HepG2 (cell line): ENCODE measurements around the gene ARSB. TPM values are rescaled to one million over a fixed set of nuclear protein-coding genes. Genes with fewer than 3 reads are reported as not detected.

Source experiments
- CBFB ChIP-seq: sonication (generic); formaldehyde crosslinking; IDR thresholded peaks from 2 replicates; pipeline ENCODE4 v1.4.0; 2020; ENCODE audit warnings: missing genetic modification reagents
- FOXA3 ChIP-seq: IDR thresholded peaks from 2 replicates; pipeline ENCODE4 v1.6.1; 2016; ENCODE audit warnings: missing genetic modification reagents, missing compliant biosample characterization
- GATAD2A ChIP-seq: IDR thresholded peaks from 2 replicates; pipeline ENCODE4 v1.6.1; 2016
- HHEX ChIP-seq: IDR thresholded peaks from 2 replicates; pipeline ENCODE4 v1.6.1; 2016; ENCODE audit warnings: control low read depth
- MED1 ChIP-seq: sonication (generic); formaldehyde crosslinking; IDR thresholded peaks from 2 replicates; pipeline ENCODE4 v1.4.0; 2020; ENCODE audit warnings: missing genetic modification reagents
- MYC ChIP-seq: sonication (generic); formaldehyde crosslinking; IDR thresholded peaks from 2 replicates; pipeline ENCODE4 v1.9.0; 2021; ENCODE audit warnings: missing genetic modification reagents, borderline replicate concordance
- NR2F2 ChIP-seq: IDR thresholded peaks from 2 replicates; pipeline ENCODE4 v1.6.1; 2012; ENCODE audit warnings: low read depth, inconsistent platforms, borderline replicate concordance
- RCOR2 ChIP-seq: IDR thresholded peaks from 2 replicates; pipeline ENCODE4 v1.6.1; 2016; ENCODE audit warnings: missing biosample characterization, missing genetic modification reagents
- RXRB ChIP-seq: IDR thresholded peaks from 2 replicates; pipeline ENCODE4 v1.6.1; 2016; ENCODE audit warnings: borderline replicate concordance, missing genetic modification reagents, missing compliant biosample characterization
- SKI ChIP-seq: fragments of 450-650 bp; IDR thresholded peaks from one replicate; pipeline ENCODE4 v1.6.1; 2018; ENCODE audit warnings: mild to moderate bottlenecking; ENCODE audit not compliant: partially characterized antibody
- TCF7 ChIP-seq: sonication (generic); IDR thresholded peaks from 2 replicates; pipeline ENCODE4 v1.6.1; 2016; ENCODE audit warnings: antibody characterized with exemption, low read depth
- U2AF1 ChIP-seq: fragments of 200-400 bp; formaldehyde crosslinking; optimal IDR thresholded peaks from 2 replicates; pipeline ENCODE3; 2017; ENCODE audit warnings: mild to moderate bottlenecking, low read depth, low read length
- ZFX ChIP-seq: sonication (generic); formaldehyde crosslinking; IDR thresholded peaks from 2 replicates; pipeline ENCODE4 v1.4.0; 2020; ENCODE audit warnings: mild to moderate bottlenecking, low read depth, missing genetic modification reagents, moderate library complexity
- ZMYM4 ChIP-seq: sonication (generic); formaldehyde crosslinking; IDR thresholded peaks from 2 replicates; pipeline ENCODE4 v1.8.1; 2023; ENCODE audit warnings: mild to moderate bottlenecking, missing genetic modification reagents
- ZNF143 ChIP-seq: sonication (generic); formaldehyde crosslinking; IDR thresholded peaks from 2 replicates; pipeline ENCODE4 v1.4.0; 2020; ENCODE audit warnings: missing genetic modification reagents
- ZNF460 ChIP-seq: sonication (generic); formaldehyde crosslinking; IDR thresholded peaks from 2 replicates; pipeline ENCODE4 v1.5.1; 2020; ENCODE audit warnings: missing genetic modification reagents, mild to moderate bottlenecking, borderline replicate concordance
- ZNF644 ChIP-seq: IDR thresholded peaks from 2 replicates; pipeline ENCODE4 v1.6.1; 2016; ENCODE audit warnings: low read depth
- polyA plus RNA-seq, 8 experiments: library from polyadenylated mRNA; depleted of rRNA in 3 of 8; stranded (reverse) in 7 of 8; unstranded in 1 of 8; fragments of >200 nt; fragmentation: Illumina TruSeq in 4 of 8; extraction: Trizol in 4 of 8; gene quantifications; 2 replicates each; pipeline versions ENCODE4 v1.2.1 to v1.2.3, GENCODE V29; 2011 to 2016; ENCODE audit warnings: low read depth in 4 of 8, missing spikeins in 1 of 8, mixed read lengths in 1 of 8; ENCODE audit not compliant: insufficient read depth in 1 of 8
- total RNA-seq, 5 experiments: library from RNA; depleted of rRNA; stranded (reverse); fragments of >200 nt; fragmentation: Illumina TruSeq; extraction: Trizol; gene quantifications; 2 replicates each; pipeline ENCODE4 v1.2.3, GENCODE V29; 2016; ENCODE audit warnings: low read depth in 1 of 5
- TF ChIP-seq, protein P1 (sequence below): IDR thresholded peaks from 2 replicates; pipeline ENCODE4 v1.6.1; 2016; ENCODE audit warnings: missing compliant biosample characterization, missing genetic modification reagents, borderline replicate concordance
- TF ChIP-seq, protein P2 (sequence below): sonication (generic); formaldehyde crosslinking; IDR thresholded peaks from 2 replicates; pipeline ENCODE4 v1.4.0; 2020; ENCODE audit warnings: missing genetic modification reagents
- TF ChIP-seq, protein P3 (sequence below): sonication (generic); IDR thresholded peaks from 2 replicates; pipeline ENCODE4 v1.6.1; 2016; ENCODE audit warnings: low read depth, borderline replicate concordance
- TF ChIP-seq, protein P4 (sequence below): sonication (generic); formaldehyde crosslinking; IDR thresholded peaks from 2 replicates; pipeline ENCODE4 v1.4.0; 2020; ENCODE audit warnings: missing genetic modification reagents, mild to moderate bottlenecking, borderline replicate concordance
- TF ChIP-seq, protein P5 (sequence below): sonication (generic); formaldehyde crosslinking; IDR thresholded peaks from 2 replicates; pipeline ENCODE4 v1.4.0; 2020; ENCODE audit warnings: mild to moderate bottlenecking, missing genetic modification reagents, borderline replicate concordance

ARSB gene
- total and polyA plus RNA-seq, 2 of the 13 experiments (the other 11 are each of a cell fraction or from before 2014, with no cell fraction given): 52.6 to 66.4 TPM

DNA sequence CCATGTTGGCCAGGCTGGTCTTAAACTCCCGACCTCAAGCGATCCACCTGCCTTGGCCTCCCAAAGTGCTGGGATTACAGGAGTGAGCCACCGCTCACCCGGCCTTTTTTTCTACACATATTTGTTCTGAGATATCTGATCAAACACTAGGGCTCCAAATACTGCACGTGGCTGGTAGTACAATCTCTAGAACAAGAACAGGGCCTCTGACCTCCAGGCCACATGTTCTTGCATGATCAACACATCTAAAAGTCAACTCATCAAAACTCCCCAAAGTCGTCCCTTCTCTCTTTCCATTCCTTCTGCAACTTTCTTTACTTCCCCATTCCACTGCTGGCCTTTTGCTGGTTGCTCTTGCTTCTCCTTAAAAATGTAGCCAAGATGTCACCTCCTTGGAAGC lies 223.3 kb downstream of the ARSB start (continued):
- TF ChIP-seq, protein P1, sequence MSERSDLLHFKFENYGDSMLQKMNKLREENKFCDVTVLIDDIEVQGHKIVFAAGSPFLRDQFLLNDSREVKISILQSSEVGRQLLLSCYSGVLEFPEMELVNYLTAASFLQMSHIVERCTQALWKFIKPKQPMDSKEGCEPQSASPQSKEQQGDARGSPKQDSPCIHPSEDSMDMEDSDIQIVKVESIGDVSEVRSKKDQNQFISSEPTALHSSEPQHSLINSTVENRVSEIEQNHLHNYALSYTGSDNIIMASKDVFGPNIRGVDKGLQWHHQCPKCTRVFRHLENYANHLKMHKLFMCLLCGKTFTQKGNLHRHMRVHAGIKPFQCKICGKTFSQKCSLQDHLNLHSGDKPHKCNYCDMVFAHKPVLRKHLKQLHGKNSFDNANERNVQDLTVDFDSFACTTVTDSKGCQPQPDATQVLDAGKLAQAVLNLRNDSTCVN (CRISPR knock-in tag): peak; percentile 90
- TF ChIP-seq CBFB (CRISPR knock-in tag) (peak; percentile 63; the same call in 1 of the 2 replicates), ZNF644 (CRISPR knock-in tag) (peak; percentile 52; the same call in 1 of the 2 replicates), HHEX (CRISPR knock-in tag) (peak; percentile 96), NR2F2 (peak; percentile 97), FOXA3 (CRISPR knock-in tag) (peak; percentile 59; the same call in 1 of the 2 replicates), TCF7 (peak; percentile 55; the same call in 1 of the 2 replicates), GATAD2A (CRISPR knock-in tag) (peak; percentile 35; the same call in 1 of the 2 replicates), ZNF143 (no peak), RXRB (CRISPR knock-in tag) (0 out of 2 replicates have a peak, but pooled peaks have one; percentile 21), SKI (no peak), U2AF1 (no peak), ZNF460 (CRISPR knock-in tag) (peak; percentile 34; the same call in 1 of the 2 replicates), MYC (CRISPR knock-in tag) (peak; percentile 33; the same call in 1 of the 2 replicates), ZFX (CRISPR knock-in tag) (0 out of 2 replicates have a peak, but pooled peaks have one; percentile 24), ZMYM4 (CRISPR knock-in tag) (peak; percentile 33; the same call in 1 of the 2 replicates), MED1 (0 out of 2 replicates have a peak, but pooled peaks have one; percentile 15), RCOR2 (CRISPR knock-in tag) (0 out of 2 replicates have a peak, but pooled peaks have one; percentile 35)
- TF ChIP-seq, protein P2, sequence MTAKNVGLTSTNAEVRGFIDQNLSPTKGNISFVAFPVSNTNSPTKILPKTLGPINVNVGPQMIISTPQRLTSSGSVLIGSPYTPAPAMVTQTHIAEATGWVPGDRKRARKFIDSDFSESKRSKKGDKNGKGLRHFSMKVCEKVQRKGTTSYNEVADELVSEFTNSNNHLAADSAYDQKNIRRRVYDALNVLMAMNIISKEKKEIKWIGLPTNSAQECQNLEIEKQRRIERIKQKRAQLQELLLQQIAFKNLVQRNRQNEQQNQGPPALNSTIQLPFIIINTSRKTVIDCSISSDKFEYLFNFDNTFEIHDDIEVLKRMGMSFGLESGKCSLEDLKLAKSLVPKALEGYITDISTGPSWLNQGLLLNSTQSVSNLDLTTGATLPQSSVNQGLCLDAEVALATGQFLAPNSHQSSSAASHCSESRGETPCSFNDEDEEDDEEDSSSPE (CRISPR knock-in tag): peak; percentile 14; the same call in 1 of the 2 replicates
- TF ChIP-seq, protein P3, sequence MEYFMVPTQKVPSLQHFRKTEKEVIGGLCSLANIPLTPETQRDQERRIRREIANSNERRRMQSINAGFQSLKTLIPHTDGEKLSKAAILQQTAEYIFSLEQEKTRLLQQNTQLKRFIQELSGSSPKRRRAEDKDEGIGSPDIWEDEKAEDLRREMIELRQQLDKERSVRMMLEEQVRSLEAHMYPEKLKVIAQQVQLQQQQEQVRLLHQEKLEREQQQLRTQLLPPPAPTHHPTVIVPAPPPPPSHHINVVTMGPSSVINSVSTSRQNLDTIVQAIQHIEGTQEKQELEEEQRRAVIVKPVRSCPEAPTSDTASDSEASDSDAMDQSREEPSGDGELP: peak; percentile 25; the same call in 1 of the 2 replicates
- TF ChIP-seq, protein P4, sequence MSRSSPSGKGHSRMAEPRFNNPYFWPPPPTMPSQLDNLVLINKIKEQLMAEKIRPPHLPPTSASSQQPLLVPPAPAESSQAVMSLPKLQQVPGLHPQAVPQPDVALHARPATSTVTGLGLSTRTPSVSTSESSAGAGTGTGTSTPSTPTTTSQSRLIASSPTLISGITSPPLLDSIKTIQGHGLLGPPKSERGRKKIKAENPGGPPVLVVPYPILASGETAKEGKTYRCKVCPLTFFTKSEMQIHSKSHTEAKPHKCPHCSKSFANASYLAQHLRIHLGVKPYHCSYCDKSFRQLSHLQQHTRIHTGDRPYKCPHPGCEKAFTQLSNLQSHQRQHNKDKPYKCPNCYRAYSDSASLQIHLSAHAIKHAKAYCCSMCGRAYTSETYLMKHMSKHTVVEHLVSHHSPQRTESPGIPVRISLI (CRISPR knock-in tag): peak; percentile 81
- TF ChIP-seq, protein P5, sequence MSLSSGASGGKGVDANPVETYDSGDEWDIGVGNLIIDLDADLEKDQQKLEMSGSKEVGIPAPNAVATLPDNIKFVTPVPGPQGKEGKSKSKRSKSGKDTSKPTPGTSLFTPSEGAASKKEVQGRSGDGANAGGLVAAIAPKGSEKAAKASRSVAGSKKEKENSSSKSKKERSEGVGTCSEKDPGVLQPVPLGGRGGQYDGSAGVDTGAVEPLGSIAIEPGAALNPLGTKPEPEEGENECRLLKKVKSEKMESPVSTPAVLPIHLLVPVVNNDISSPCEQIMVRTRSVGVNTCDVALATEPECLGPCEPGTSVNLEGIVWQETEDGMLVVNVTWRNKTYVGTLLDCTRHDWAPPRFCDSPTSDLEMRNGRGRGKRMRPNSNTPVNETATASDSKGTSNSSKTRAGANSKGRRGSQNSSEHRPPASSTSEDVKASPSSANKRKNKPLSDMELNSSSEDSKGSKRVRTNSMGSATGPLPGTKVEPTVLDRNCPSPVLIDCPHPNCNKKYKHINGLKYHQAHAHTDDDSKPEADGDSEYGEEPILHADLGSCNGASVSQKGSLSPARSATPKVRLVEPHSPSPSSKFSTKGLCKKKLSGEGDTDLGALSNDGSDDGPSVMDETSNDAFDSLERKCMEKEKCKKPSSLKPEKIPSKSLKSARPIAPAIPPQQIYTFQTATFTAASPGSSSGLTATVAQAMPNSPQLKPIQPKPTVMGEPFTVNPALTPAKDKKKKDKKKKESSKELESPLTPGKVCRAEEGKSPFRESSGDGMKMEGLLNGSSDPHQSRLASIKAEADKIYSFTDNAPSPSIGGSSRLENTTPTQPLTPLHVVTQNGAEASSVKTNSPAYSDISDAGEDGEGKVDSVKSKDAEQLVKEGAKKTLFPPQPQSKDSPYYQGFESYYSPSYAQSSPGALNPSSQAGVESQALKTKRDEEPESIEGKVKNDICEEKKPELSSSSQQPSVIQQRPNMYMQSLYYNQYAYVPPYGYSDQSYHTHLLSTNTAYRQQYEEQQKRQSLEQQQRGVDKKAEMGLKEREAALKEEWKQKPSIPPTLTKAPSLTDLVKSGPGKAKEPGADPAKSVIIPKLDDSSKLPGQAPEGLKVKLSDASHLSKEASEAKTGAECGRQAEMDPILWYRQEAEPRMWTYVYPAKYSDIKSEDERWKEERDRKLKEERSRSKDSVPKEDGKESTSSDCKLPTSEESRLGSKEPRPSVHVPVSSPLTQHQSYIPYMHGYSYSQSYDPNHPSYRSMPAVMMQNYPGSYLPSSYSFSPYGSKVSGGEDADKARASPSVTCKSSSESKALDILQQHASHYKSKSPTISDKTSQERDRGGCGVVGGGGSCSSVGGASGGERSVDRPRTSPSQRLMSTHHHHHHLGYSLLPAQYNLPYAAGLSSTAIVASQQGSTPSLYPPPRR (CRISPR knock-in tag): peak; percentile 96
